Smooth muscle cell of the brain vasculature (primary cell): ENCODE data around the gene GMDS.

Source experiments
- DNase-seq: peaks from one replicate; pipeline ENCODE4 v3.0.0-alpha.2; 2012; ENCODE audit warnings: low read depth, low spot score

Gene GMDS

DNA sequence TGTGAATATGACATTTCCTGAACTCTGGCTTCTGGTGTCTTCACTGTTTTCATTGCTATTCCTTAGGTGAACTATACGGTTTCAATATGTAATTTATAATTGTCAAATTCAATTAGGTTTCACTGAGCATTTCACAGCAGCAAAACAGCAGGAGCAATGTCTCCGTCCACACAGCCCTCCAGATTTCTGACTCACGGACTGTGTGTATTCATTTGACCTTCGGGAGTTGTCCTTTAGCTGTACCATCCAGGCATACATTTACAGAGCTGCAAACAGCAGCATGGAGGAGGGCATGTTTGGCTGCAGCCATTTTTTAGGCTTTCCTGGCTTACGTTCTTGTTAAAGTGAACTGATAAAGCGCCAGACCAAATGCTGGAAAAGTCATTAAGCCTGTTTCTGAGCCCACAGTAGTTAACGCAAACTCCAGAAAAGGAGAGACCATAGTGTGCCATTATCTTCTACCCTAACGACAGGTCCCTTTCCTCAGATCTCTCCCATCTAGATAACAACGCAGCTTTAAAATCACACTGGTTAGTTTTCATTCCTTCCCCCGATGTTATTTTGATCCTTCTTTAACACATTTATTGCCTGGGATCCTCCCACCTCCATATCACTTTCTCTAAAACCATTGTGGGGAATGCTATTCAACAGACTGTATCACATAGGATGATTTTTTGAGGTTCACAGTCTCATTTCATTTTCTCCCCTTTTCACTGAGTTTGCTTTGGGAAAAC lies 617.4 kb downstream of the GMDS start:
- DNase-seq: no peak

- DNase-seq: no peak
Observed at GRCh38 chr6:1626481-1626880, 618.9 kb downstream of the GMDS start.

DNA sequence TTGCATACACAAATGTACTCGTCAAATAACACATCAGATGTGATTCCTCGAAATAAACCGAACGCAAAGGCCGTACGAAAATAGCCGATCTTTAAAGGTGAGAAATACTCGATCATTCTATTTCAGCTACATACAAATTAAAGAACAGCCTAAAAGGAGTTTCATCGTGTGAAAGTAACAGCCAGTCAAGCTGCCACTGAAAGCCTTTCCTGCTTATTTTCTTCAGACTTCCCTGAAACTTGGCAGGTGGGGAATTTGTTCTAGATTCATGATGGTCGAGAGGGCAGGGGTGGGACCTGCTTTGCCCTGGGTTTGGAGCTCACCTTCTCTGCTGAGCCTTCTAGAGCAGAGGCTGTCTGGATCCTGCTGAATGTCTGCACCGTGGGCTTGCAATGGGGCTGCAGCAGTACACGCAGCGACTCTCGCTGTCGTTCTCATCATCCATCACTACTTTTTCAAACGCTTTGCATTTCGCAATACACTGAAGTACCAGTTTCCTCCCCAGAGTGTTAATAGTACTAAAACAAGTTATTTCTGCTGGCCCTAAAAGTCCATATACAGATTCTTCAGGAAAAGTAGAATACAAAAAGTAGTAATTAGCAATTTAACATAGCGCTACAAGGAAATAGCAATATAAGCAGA lies 619.5 kb downstream of the GMDS start:
- DNase-seq: no peak

- no peak for DNase-seq
Observed at GRCh38 chr6:1624851-1625781, 620.3 kb downstream of the GMDS start.

GRCh38 chr6:1624058-1624850 lies 621.2 kb downstream of the GMDS start:
- no peak for DNase-seq

DNA sequence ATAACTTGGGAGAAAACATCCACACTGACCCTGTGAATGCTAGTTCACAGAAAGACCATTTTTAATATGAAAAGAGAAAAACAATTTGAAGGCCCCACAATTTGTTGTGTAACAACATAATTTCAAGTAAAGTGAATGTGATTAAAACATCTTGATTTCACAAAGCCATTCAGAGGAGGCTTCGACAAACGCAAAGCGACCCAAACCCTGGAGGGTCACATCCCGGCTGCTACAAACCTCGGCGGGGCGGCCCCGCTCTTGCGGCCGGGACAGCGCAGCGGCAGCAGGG lies 621.7 kb downstream of the GMDS start:
- no peak for DNase-seq

DNA sequence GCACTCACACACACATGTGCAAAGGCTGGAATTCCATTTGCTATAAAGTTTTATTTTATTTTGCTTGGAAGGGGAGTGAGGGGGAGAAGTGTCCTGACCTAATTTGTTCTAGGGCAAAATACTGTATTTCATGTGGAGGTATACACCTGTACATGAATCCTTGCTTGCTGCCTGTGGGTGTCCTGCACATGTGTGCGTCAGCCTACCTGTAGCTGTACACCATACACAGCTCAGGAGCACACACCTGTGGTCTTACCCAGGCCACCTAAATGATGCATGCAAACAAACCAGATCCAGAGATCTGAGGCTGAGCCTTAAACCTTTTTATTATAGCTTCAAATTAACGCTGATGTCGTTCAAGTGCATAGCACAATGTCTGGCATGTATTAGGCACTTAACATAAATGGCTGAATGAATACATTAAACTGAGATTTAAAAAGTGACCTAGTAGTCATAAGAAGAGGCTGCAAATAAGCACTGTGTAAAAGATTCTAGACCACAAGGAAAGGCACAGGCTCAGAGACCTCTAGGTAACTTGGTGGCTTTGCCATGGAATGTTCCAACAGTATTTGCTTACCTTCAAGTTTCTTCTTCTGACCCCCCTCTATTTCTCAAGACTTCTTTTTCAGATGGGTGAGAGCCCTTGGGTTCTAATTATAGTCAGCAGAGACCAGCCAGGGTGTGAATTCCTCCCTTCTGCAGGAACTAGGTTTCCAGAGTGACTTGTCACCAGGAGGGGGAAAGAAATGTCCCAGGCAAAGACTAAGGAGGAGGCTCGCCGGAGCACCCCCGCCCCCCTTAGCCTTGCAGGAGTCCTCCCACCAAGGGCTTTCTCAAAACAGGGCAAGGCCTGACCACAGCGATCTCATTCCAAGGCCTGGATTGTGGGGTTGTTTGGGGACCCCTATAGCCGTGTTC lies 622.3 kb downstream of the GMDS start:
- no peak for DNase-seq

DNA sequence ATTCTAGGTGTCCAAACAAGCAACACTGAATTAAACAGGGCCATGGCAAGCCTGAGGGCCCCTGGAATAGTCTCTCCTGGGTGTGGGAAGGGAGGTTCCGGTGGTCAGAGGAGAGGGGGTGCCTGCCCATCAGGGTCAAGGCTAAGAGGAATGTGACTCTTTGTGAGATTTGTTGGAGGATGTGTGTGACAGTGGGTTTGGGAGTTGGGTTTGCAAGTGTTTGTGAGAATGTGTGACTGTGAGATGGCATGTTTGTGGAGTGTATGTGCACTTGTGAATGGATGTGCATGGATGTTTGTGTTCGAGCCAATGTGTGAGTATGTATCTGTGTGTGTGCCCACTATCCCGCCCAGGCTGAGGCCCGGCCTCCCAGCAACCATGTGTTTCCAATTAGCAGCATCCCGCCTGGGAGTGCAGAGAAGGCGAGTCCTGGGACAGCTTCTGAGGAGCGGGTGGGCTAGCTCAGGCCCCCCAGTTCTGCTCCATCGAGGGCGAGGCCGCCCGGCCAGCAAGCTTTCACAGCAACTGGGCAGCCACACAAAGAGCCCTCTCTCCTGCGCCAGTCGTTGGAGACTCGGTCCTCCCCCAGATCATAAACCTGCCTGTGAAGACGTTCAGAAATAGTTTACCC lies 623.1 kb downstream of the GMDS start:
- DNase-seq: no peak

DNA sequence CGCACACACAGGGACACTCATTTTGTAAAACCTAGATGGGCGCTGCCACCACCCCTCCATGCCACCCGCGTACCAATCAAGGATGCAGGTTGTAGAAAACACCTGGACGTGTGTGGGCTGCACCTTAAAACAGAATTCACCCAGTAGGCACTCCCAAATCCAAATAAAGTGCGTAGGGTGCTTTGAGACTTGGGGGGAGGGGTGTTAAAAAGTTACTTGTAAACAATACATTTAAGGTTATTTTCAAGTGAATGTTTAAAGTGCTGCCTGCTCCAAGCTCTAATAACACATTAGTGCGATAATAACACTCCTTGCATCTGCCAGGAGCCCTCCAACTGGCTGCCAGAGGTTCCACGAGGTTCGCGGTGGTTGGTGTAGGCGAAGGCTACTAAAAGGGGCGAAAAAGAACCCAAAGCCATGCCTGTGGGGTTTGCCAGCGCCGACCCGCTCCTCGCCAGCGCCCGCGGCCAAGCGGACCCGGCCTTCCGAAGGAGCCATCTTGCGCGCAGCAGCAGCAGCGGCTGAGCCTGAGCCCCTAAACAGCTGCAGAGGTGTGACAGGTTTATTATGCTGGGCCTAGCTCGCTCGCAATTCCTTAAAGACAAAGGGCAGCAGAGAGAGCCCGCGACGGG lies 624.2 kb downstream of the GMDS start:
- no peak for DNase-seq

DNA sequence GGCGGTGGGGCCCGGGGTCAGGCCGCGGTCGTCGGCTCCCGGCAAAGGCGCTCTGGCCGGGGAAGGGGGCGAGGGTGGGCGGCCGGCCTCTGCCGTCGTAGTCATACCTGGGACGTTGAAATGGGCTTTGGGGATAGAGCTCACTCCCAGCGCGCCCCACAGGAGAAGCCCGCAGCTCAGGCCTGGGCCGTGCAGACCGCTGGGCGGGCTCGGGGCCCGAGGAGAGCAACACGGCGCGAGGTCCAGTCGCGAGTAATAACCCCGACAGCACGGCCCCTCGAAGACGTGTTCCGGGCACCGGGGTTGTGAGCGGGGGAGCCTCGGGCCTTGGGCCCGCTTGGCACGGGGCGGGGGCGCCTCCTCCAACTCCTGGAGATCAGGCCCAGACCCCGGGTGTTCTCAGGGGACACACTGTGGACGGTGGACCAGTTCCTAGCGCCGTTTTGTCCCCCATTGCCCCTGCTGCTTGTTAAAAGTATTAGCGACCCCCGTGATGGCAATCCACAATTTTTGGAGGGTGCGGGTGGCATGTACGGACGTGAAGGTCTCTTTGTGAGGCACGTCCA lies 624.8 kb downstream of the GMDS start:
- no peak for DNase-seq

GRCh38 chr6:1619673-1620503 lies 625.5 kb downstream of the GMDS start:
- DNase-seq: no peak

GRCh38 chr6:1619098-1619672 lies 626.2 kb downstream of the GMDS start:
- no peak for DNase-seq

DNA sequence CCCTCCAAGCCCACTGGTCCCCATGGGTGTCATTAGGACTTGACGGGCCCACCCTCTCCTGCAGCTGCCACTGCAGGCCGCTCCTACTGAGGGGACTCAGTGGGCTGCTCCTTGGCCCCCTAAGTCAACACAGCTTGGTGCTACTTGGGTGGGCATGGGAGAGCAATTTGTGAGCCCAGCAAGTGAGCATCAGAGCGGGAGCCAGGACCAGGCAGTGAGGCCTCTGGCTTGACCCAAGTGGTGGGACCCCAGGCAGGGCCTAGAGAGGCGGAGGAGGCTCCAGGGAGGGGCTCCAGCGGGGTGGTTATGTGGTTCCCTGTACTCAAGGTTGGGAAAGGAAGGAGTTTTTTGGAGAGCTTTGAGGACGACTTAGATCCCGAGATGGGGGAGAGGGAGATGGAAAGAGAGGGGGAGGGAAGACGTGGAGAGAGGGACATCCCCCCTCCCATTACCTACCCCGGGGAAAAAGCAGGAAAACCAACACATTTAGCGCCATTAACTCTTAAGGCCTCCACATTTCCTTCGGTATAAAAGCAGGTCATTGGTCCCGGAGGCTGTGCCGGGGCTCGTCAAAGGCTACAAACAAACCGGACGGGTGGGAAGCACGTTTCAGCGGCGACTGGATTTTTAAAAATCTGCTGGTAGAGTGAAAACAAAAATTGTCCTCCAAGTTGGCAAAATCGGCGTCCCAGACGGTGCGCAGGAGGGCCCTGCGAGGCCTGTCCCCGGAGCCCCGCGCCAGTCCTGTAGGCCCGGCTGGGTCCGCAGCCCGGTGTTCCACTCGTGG lies 626.9 kb downstream of the GMDS start:
- no peak for DNase-seq

DNA sequence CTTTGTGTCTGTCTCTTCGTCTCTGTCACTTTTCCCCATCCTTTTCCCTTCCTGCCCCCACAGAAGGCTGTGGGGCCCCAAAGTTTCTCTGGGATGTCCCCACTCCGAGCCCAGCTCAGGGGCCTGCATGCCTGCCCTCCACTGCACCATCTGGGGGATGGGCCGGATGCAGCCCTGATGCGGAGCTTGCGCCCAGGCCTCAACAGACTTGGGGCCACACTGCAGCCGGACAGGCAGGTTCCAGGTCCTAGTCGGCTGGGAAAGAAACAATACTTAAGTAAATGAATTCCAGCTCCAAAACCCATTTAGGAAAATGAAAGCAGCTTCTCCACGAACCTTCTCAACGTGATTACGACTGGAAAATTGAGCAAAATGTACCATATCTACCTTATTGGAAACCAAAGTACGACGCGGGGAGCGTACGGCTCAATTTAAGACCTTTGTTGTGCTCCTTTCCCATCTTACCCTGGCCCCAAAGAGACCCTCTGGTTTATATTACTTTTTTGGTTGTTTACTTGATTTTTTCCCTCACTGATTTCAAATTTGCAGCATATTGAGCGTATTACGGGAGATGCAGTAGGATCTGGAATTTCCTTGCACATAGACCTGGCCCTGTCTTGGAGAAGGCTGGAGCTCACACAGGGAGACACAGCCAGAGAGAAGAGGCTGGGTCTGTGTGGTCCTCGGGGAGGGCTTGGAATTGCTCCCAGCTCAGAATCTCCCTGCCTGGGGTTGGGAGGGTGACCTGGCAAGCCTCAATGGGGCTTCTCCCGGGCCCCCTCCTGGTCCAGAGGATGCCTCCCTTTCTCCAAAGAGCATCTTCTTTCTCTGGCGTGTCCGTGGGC lies 627.7 kb downstream of the GMDS start:
- DNase-seq: no peak

DNA sequence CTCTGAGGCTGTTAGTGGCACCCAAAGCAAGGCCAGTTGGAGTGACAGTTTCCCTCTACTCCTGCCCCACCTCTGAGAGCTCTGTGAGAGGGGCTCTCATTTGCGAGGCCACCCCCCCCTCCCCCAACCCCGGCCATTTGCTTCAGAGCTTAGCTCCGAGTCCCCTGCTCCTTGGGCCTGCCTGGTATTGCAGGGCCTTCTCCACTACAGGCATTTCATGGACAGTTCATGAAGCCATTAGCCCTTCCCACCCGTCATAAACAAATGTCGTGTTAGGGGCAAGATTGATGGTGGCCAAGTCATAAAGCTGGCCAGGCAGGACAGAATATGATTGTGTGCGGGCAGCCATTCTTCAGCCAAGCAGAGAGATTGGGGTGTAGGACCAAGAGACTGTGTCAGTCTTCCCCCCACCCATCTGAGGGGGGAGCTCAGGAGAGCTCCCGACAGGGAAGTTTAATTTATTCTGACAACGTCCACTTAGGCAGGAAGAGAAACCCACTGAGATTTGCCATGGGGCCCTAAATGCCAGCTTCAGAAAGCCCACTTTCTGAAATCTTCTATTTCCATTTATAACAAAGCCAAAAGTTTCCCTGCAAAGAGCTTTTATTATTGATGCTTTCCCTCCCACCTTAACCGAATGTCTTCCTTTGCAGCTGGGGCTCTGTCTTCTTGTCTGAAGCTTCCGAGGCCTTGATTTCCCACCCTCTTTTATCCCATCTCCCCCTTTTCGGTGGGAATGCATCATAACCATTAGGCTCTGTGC lies 628.5 kb downstream of the GMDS start:
- no peak for DNase-seq
